Osteoblast (primary cell): ENCODE measurements around the gene FXYD6. TPM values are rescaled to one million over a fixed set of nuclear protein-coding genes. Genes with fewer than 3 reads are reported as not detected.

ENCODE experiments used
- DNase-seq: peaks from one replicate; pipeline ENCODE4 v3.0.0; 2011; ENCODE audit warnings: low spot score, mixed read lengths; ENCODE audit not compliant: insufficient read length; ENCODE audit errors: missing footprints
- H2AFZ ChIP-seq: 2 replicates; pipeline ENCODE4 v1.6.0; 2011; ENCODE audit warnings: mild to moderate bottlenecking, low read length
- H3K27ac ChIP-seq: 2 replicates; pipeline ENCODE4 v1.5.1; 2011; ENCODE audit warnings: mild to moderate bottlenecking, low read depth, low read length, moderate library complexity
- H3K27me3 ChIP-seq: 2 replicates; pipeline ENCODE4 v1.6.0; 2012; ENCODE audit warnings: mild to moderate bottlenecking, control low read depth, inconsistent platforms, low read length, moderate library complexity; ENCODE audit not compliant: insufficient read depth
- H3K36me3 ChIP-seq: 2 replicates; pipeline ENCODE4 v1.5.1; 2011; ENCODE audit warnings: mild to moderate bottlenecking, low read length, control low read depth, moderate library complexity; ENCODE audit not compliant: insufficient read depth
- H3K4me1 ChIP-seq: 2 replicates; pipeline ENCODE4 v1.5.1; 2011; ENCODE audit warnings: mild to moderate bottlenecking, low read length, control low read depth, moderate library complexity; ENCODE audit not compliant: insufficient read depth
- H3K4me2 ChIP-seq: 2 replicates; pipeline ENCODE4 v1.6.0; 2011; ENCODE audit warnings: mild to moderate bottlenecking, low read length; ENCODE audit not compliant: insufficient read depth
- H3K4me3 ChIP-seq: fragments of 200-600 bp; sonication (generic); 3 replicates; pipeline ENCODE4 v1.5.1; 2012; ENCODE audit warnings: mild to moderate bottlenecking, low read length, inconsistent platforms; ENCODE audit not compliant: insufficient read depth
- H3K79me2 ChIP-seq: 2 replicates; pipeline ENCODE4 v1.6.0; 2012; ENCODE audit warnings: mild to moderate bottlenecking, low read length, control low read depth, inconsistent platforms; ENCODE audit not compliant: insufficient read depth
- H3K9me3 ChIP-seq: 2 replicates; pipeline ENCODE4 v1.5.1; 2011; ENCODE audit warnings: low read depth, low read length, control low read depth
- H4K20me1 ChIP-seq: 2 replicates; pipeline ENCODE4 v1.6.0; 2012; ENCODE audit warnings: mild to moderate bottlenecking, low read length, control low read depth; ENCODE audit not compliant: insufficient read depth
- CTCF ChIP-seq: IDR thresholded peaks from 2 replicates; pipeline ENCODE4 v1.5.1; 2011; ENCODE audit warnings: mild to moderate bottlenecking, low read depth, low read length, moderate library complexity; ENCODE audit errors: extremely low read depth
- total RNA-seq: library from RNA; depleted of rRNA; stranded (reverse); fragments of >200 nt; gene quantifications from 2 replicates; pipeline ENCODE4 v1.2.3, GENCODE V29; 2012

Gene FXYD6
- total RNA-seq, 1 donor, result not detected

- no peak overlapping the region for H2AFZ ChIP-seq
- no peak for TF ChIP-seq CTCF
- no peaks in the 10 kb centered on the region for H3K79me2 ChIP-seq
- peak; percentile 5 for DNase-seq
- H3K36me3 ChIP-seq, result no peaks in the 10 kb centered on the region
- no peak overlapping the region for H3K4me3 ChIP-seq
- no peaks in the 10 kb centered on the region for H4K20me1 ChIP-seq
- H3K4me1 ChIP-seq, result no peaks in the 10 kb centered on the region
- peaks cover 19% of the 10 kb centered on the region for H3K27me3 ChIP-seq
- no peak overlapping the region for H3K27ac ChIP-seq
- no peak overlapping the region for H3K4me2 ChIP-seq
- no peaks in the 10 kb centered on the region for H3K9me3 ChIP-seq
Observed at GRCh38 chr11:117825538-117826189, 50.8 kb downstream of the FXYD6 start.

DNA sequence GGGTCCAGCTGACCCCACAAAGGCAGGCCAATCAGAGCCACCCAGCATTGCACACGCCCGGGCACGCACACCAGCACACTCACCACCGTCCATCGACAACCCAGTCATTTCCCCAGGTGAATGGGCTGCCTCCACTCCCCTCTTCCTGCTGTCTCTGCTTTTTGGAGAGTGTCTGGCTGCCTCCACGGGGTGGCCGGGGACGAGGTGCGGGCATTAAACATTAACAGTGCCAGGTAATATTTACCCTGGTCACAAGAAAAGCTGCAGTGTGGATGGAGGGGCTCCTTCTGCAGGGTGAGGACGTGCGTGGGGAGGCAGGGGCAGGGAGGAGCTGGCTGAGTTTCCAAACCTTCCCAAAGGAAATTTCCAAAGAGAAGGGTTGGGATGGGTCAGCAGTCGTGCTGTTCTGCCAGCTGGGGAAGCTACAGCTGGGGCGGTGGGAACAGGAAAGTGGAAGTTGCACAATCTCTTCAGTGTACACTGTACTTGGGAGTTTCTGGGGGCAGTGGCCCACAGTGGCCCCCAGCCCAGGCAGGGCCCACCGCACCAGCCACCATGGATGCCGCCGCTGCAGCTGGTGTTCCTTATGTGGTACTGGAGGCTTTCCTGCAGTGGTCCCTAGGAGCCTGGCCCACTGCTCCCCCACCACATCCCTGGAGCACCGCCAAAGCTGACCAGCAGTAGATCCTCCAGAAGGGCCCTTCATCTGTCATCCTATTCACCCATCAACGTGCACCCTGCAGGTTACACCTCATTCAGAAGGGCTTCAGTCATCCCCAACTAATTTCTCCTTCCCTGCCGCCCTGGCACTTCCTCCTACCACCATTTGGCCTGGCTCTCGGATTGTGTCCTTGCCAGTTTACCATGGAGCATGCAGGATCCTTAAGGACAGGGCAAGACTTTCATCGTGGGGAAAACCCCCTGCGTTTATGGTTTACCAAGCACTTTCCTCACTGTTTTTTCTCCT is 51.6 kb downstream of the FXYD6 start, which contains the start of gene FXYD2:
Gene FXYD2, minus strand, starts transcription at position 174 of the 967 bp plus-strand sequence. Its CDS starts 66 bp downstream, at position 108.
- Histone ChIP-seq H3K27ac (no peak within 1 kb of the TSS), H3K9me3 (no peaks in the 10 kb centered on the region), H3K4me1 (no peaks in the 10 kb centered on the region), H3K4me2 (no peak within 1 kb of the TSS), H3K27me3 (peaks cover 14% of the 10 kb centered on the region), H3K4me3 (no peak within 1 kb of the TSS), H3K79me2 (no peaks in the 10 kb centered on the region), H3K36me3 (no peaks in the 10 kb centered on the region), H2AFZ (no peak within 1 kb of the TSS), H4K20me1 (no peaks in the 10 kb centered on the region)
- TF ChIP-seq CTCF, result no peak
- peak; percentile 53 for DNase-seq

- no peaks in the 10 kb centered on the region for H3K9me3 ChIP-seq
- H3K27me3 ChIP-seq, result peaks cover 14% of the 10 kb centered on the region
- DNase-seq, result peak; percentile 17
- H3K36me3 ChIP-seq, result no peaks in the 10 kb centered on the region
- no peak overlapping the region for H3K4me2 ChIP-seq
- TF ChIP-seq CTCF, result no peak
- no peak overlapping the region for H2AFZ ChIP-seq
- no peaks in the 10 kb centered on the region for H4K20me1 ChIP-seq
- no peak overlapping the region for H3K27ac ChIP-seq
- no peak overlapping the region for H3K4me3 ChIP-seq
- H3K79me2 ChIP-seq, result no peaks in the 10 kb centered on the region
- no peaks in the 10 kb centered on the region for H3K4me1 ChIP-seq
Observed at GRCh38 chr11:117823946-117824420, 52.5 kb downstream of the FXYD6 start.
